HG03354 (cell line): Measurements from ENCODE around the gene ARL9.
"Not testable (repeated sequence)": the region's sequence is repeated elsewhere in the genome, so short reads cannot be mapped to it uniquely, and the experiment has no call there.

Experiments
- ATAC-seq: cut with Tn5 transposase; IDR thresholded peaks from one replicate; pipeline ENCODE4 v1.9.1; 2021; ENCODE audit warnings: mild to moderate bottlenecking; ENCODE audit not compliant: unreplicated experiment, poor library complexity, severe bottlenecking

The ARL9 gene

DNA sequence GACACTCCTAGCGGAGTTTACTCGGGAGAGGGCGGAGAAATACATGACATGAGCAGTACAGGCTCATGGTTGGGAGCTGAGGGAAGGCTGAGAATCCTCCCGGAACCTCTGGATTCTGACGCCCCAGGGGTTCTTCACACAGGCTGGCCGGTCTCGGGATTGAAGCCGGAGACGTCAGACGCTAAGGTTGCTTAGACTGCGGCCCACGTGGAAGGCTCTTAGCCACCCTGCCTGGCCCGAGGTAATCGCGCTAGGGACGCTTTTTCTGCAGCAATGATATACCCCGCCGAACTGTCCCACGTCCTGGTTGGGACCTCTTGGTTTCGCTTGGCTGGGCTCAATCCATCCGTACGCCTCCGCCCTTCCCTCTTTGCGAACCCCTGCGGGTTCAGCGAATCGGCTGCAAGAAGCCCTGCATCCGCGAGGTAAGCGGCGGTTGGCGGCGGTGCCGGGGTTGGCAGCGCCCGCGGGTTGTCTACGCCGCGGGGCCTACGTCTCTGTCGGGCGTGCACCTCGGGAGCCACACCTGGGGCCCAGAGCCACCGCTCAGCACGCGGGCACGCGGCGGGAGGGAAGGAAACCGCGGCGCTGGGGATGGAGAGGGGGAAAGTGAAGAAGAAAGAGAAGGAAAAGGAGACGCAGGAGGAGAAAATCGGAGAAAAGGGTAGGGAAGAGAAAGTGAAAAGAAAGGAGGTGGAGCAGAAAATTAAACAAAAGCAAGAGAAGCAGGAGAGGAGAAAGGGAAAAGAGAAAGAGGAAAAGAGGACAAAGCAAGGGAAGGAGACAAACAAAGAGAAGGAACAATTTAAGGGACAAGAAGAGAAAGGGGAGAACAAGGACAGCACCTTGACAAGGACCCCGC, at the start of gene ARL9:
TSS of gene ARL9 (plus strand) at position 523 of the 862 bp plus-strand sequence. CDS start at position 595, 72 bp downstream.
- peak; percentile 71 for ATAC-seq

DNA sequence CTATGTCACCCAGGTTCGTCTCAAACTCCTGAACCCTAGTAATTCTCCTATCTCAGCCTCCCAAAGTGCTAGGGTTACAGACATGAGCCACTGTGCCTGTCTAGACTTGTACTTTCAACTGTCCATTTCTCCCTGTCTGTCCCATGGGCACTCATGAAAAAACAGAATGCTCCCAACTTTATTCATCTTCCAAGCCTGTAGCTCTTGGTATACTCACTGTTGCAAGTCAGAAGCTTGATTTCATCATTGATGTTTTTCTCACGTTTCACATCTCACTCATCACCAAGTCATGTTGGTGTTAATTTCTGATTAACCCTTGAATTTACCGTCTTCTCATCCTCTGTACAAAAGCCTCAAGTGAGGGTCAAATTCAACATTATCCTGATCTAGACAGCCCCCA, 45.5 kb upstream of the ARL9 start:
- no peak for ATAC-seq

GRCh38 chr4:56462157-56462556, 43.4 kb upstream of the ARL9 start:
- no peak for ATAC-seq

- no peak for ATAC-seq
Measured at GRCh38 chr4:56463711-56464110, 41.9 kb upstream of the ARL9 start.

GRCh38 chr4:56464581-56464980, 41.0 kb upstream of the ARL9 start:
- no peak for ATAC-seq

GRCh38 chr4:56465599-56466295, 39.8 kb upstream of the ARL9 start:
- ATAC-seq = no peak

GRCh38 chr4:56466296-56466761, 39.3 kb upstream of the ARL9 start:
- not testable (repeated sequence) for ATAC-seq

GRCh38 chr4:56466910-56467283, 38.7 kb upstream of the ARL9 start:
- ATAC-seq = no peak

DNA sequence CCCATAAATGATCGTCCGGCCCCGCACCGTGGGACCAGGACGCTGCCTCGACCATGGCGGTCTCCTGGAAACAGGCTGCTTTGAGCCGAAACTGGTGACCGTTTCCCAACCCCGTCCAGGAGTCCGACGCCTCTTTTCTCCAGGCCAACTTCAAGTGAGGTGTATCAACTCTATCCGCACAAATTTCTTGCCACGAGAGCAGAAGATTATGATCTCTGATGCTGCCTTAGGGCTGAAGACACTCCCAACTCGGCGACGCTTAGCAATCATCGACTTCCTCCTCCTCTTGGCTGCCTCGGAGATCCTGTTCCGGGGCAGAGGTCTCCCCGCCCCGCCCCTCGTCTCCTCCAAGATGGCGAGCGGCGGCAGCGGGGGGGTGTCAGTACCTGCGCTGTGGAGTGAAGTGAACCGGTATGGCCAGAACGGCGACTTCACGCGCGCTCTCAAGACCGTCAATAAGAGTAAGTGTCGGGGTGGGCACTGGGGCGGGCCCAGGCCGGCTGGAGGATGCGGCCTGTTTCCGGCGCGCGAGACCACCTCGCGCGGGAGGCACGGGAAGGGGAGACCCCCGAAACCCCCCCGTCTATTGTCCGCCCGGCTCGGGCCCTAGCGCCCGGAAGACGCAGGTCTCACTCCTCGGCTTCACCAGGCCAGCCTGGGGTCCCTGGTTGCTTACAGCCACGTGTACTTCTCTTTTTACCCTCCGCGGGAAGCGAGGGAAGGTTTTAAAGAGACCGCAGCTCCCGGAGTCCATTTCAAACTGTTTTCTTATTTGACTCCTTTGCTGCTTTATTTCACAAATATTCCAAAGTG, 38.1 kb upstream of the ARL9 start, which contains the start of gene SRP72:
TSS of gene SRP72 (plus strand) at position 334 of the 813 bp plus-strand sequence. CDS start at position 353, 19 bp downstream.
- ATAC-seq = peak; percentile 95

DNA sequence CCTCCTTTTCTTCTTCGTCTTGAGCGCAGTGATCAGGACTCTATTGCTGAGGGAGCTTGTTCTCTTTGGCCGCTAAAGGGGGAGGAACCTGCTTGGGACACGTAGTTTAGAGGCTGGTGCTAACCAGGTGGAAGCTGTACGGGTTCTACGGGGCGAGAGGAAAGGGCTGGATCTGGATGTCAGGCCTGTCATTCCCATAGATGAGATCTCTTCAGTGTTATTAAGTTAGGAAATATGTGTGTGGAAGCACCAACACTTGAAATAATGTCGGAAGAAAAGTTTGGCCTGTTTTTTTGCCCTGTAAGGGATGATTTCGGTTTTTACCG, 37.5 kb upstream of the ARL9 start:
- peak; percentile 55 for ATAC-seq

DNA sequence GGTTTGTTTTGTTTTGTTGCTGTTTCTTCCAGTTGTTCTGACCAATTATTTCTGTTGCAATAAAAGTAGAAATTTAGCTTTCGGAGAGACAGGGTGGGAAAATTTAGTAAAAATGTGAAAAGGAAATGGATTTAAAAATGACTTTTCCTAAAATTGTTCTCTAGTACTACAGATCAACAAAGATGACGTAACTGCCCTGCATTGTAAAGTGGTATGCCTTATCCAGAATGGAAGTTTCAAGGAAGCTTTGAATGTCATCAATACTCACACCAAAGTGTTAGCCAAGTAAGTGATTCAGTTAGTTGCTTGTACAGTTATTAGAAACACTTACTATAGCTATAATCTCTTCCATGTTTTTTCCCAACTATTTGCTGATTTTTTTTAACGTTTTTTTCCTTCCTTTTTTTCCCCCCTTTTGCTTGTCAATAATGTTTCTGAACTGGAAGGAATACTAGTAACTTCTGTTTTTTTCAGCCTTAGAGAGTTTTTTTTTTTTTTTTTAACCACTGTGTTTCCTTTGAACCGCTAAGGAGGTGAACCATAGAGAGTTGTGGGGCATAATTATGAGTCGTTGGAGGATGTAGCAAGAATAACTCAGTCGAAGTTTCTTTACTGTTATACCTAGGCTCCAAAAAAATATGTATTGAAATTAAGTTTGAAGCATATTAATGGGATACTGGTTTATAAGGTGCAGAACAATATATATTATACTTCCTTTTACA, 35.9 kb upstream of the ARL9 start:
- no peak for ATAC-seq

- peak; percentile 97 for ATAC-seq
Measured at GRCh38 chr4:56475917-56476316, 29.7 kb upstream of the ARL9 start.

DNA sequence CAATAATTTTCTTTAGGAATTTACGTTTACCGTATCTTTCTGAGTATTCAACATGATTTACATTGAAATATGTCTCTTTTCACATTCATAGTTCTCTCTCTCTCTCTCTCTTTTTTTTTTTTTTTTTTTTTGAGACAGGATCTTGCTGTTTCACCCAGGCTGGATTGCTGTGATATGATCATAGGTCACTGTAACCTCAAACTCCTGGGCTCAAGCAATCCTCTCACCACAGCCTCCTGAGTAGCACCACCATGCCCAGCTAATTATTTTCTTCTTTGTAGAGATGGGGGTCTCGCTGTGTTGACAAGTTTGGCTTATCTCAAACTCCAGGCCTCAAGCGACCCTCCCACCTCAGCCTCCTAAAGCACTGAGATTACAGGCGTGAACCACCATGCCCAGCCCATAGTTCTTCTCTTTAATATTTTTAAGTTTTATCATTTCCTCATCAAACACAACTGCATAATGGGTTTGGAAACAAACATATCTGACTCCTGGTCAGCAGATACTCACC, 28.3 kb upstream of the ARL9 start:
- ATAC-seq = no peak

GRCh38 chr4:56480691-56481090, 24.9 kb upstream of the ARL9 start:
- ATAC-seq = no peak

GRCh38 chr4:56496241-56496640, 9.3 kb upstream of the ARL9 start:
- ATAC-seq = no peak

- ATAC-seq = no peak
Measured at GRCh38 chr4:56511098-56511497, 5.5 kb downstream of the ARL9 start.

DNA sequence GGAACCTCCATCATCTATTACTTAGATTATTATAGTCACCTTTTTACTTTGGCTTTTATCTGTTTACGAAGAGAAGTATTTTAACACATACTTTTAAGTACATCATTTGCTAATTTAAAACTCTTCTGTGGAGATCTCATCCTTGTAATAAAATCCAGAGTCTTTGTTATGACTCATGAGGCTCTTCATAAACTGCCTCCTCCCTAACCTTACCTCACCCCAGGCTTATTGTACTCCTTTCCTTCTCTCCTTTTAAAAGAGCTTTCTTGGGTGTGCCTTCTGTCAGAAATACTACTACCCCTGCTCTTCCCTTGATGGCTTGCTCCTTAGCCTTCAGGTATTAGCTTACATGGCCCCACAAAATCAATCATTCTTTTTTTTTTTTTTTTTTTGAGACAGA, 6.6 kb downstream of the ARL9 start:
- ATAC-seq = no peak

GRCh38 chr4:56513517-56513916, 7.9 kb downstream of the ARL9 start:
- ATAC-seq = no peak
